Panc1 (cell line): ENCODE measurements around the gene LIN28A. TPM values are rescaled to one million over a fixed set of nuclear protein-coding genes. Genes with fewer than 3 reads are reported as not detected.

Experiments used
- ATAC-seq: fragments of 200-7000 bp; cut with Tn5 transposase; 2 replicates; pipeline ENCODE4 v1.9.1; 2020; ENCODE audit warnings: mild to moderate bottlenecking, moderate library complexity
- BruUV-seq: library from RNA; stranded (reverse); fragments of 400-500 nt; replicated peaks from 2 replicates; lab custom pipeline; 2021; lab: Mats Ljungman, UMichigan
- CTCF ChIA-PET: fragments of 300-600 bp; sonication (Branson Sonifier 250); formaldehyde crosslinking; loops from one replicate; lab custom pipeline; 2022; ENCODE audit warnings: antibody characterized with exemption; lab: Charles Lee
- POLR2A ChIA-PET: fragments of 300-600 bp; sonication (Branson Sonifier 250); formaldehyde crosslinking; loops from one replicate; lab custom pipeline; 2022; ENCODE audit warnings: antibody characterized with exemption; lab: Charles Lee
- DNase-seq: peaks from one replicate; pipeline ENCODE4 v3.0.0-alpha.2; 2010; ENCODE audit warnings: low read depth, low spot score
- H3K27ac ChIP-seq: 2 replicates; pipeline ENCODE4 v1.5.1; 2011; ENCODE audit warnings: mild to moderate bottlenecking, low read length, inconsistent platforms
- H3K27me3 ChIP-seq: fragments of 200-500 bp; sonication (Bioruptor generic); 2 replicates; pipeline ENCODE4 v1.6.0; 2014; ENCODE audit warnings: low read length, inconsistent platforms; ENCODE audit not compliant: control insufficient read depth, insufficient read depth
- H3K36me3 ChIP-seq: fragments of 200-500 bp; sonication (Bioruptor generic); 2 replicates; pipeline ENCODE4 v1.5.1; 2014; ENCODE audit warnings: inconsistent platforms, mild to moderate bottlenecking, low read length, moderate library complexity; ENCODE audit not compliant: control insufficient read depth, insufficient read depth
- H3K4me1 ChIP-seq: 2 replicates; pipeline ENCODE4 v1.5.1; 2011; ENCODE audit warnings: inconsistent platforms, mild to moderate bottlenecking, low read length, moderate library complexity; ENCODE audit not compliant: control insufficient read depth, insufficient read depth
- H3K4me3 ChIP-seq, 2 experiments: 2 replicates each; pipeline ENCODE4 v1.5.1; 2011 to 2012; ENCODE audit warnings: low read depth in 2 of 2, low read length in 2 of 2, mild to moderate bottlenecking in 2 of 2, inconsistent platforms in 1 of 2, moderate library complexity in 1 of 2
- H3K9me3 ChIP-seq: fragments of 200-500 bp; sonication (Bioruptor generic); 2 replicates; pipeline ENCODE4 v1.5.1; 2014; ENCODE audit warnings: low read depth, mild to moderate bottlenecking, inconsistent platforms, low read length, moderate library complexity; ENCODE audit not compliant: control insufficient read depth, insufficient read depth
- POLR2AphosphoS5 ChIP-seq: IDR thresholded peaks from 2 replicates; pipeline ENCODE4 v1.6.1; 2012; ENCODE audit warnings: mild to moderate bottlenecking, low read depth, low read length, moderate library complexity
- REST ChIP-seq, 2 experiments: IDR thresholded peaks; 2 replicates each; pipeline ENCODE4 v1.6.1; 2011 to 2012; ENCODE audit warnings: low read depth in 2 of 2, control low read depth in 1 of 2, low read length in 1 of 2, mild to moderate bottlenecking in 1 of 2, moderate library complexity in 1 of 2; ENCODE audit not compliant: insufficient read depth in 1 of 2
- SIN3A ChIP-seq: IDR thresholded peaks from 2 replicates; pipeline ENCODE4 v1.6.1; 2012; ENCODE audit warnings: low read depth, mild to moderate bottlenecking, low read length, moderate library complexity, borderline replicate concordance; ENCODE audit not compliant: insufficient read depth
- TCF7L2 ChIP-seq: IDR thresholded peaks from 2 replicates; pipeline ENCODE4 v1.6.1; 2011; ENCODE audit warnings: mild to moderate bottlenecking, low read depth, low read length, inconsistent platforms
- in situ Hi-C: cut with HindIII; loops from 2 replicates; pipeline ENCODE4 v1.10.0; 2016; ENCODE audit warnings: low sequenced_read_pairs, low pct_unique_long_range_greater_than_20kb
- intact Hi-C: fragments of 100-400 bp; cut with micrococcal nuclease; formaldehyde crosslinking; loops from one replicate; pipeline ENCODE4 v1.10.0; 2022; ENCODE audit not compliant: unreplicated experiment
- total RNA-seq: library from RNA; stranded (reverse); gene quantifications from one replicate; pipeline ENCODE4 v1.2.1, GENCODE V29; 2021; ENCODE audit not compliant: unreplicated experiment

LIN28A gene
- total RNA-seq, 1 experiment from 2014 or later: 0.64 TPM

GRCh38 chr1:26431979-26432695 lies 21.5 kb downstream of the LIN28A start, which contains the start of gene DHDDS:
TSS of gene DHDDS (plus strand) at chr1:26432321. CDS start at chr1:26432946, 625 bp downstream.
- Histone ChIP-seq H3K9me3 (no peaks in the 10 kb centered on the region), H3K27me3 (no peaks in the 10 kb centered on the region), H3K4me3 (peak within 1 kb of the TSS; percentile 99 to 100), H3K36me3 (peaks cover 6% of the 10 kb centered on the region; the same call in 1 of the 2 replicates), H3K27ac (peak within 1 kb of the TSS; percentile 95), H3K4me1 (peaks cover 21% of the 10 kb centered on the region)
- intact Hi-C loops (no loop called here), in situ Hi-C loops (no loop called here)
- ChIA-PET CTCF (interaction anchor here (1.4 kb wide), 1 partner anchor 15 kb away, joined by 4 read pairs; no protein-coding TSS in a partner anchor), POLR2A (interaction anchor here (0.5 kb wide), 1 partner anchor 1473 kb away, joined by 3 read pairs; no protein-coding TSS in a partner anchor)
- no TSS peak for BruUV-seq
- peak; percentile 93 for DNase-seq
- ATAC-seq: peak; percentile 98
- no peak for TF ChIP-seq TCF7L2
- peak; percentile 64 for TF ChIP-seq POLR2AphosphoS5
- 0 out of 2 replicates have a peak, but pooled peaks have one; percentile 3 for TF ChIP-seq SIN3A
- peak in 1 of 2 experiments; percentile 63; a peak in 1 of 4 replicates for TF ChIP-seq REST (IDR thresholded peaks at IDR 0.05; ENCODE audit: insufficient read depth in 1 of 2, low read depth in 2 of 2, low read length in 1 of 2)

GRCh38 chr1:26432793-26433192 lies 22.2 kb downstream of the LIN28A start:
- intact Hi-C loops (no loop called here), in situ Hi-C loops (no loop called here)
- POLR2A ChIA-PET: no interaction called here
- CTCF ChIA-PET: interaction anchor here (1.4 kb wide), 1 partner anchor 16 kb away, joined by 4 read pairs; no protein-coding TSS in a partner anchor
- peaks cover 21% of the 10 kb centered on the region for H3K4me1 ChIP-seq
- no TSS peak for BruUV-seq
- H3K27ac ChIP-seq: peak overlapping the region; percentile 95
- TF ChIP-seq TCF7L2 (no peak), REST (IDR thresholded peaks at IDR 0.05; ENCODE audit: insufficient read depth in 1 of 2, low read depth in 2 of 2, low read length in 1 of 2) (no peak)
- peaks cover 6% of the 10 kb centered on the region; the same call in 1 of the 2 replicates for H3K36me3 ChIP-seq
- ATAC-seq (no peak), DNase-seq (no peak)
- no peaks in the 10 kb centered on the region for H3K9me3 ChIP-seq
- no peaks in the 10 kb centered on the region for H3K27me3 ChIP-seq
- H3K4me3 ChIP-seq: peak overlapping the region; percentile 99 to 100
